NCI-H1417 (cell line): ENCODE results near the gene SLCO2A1.

ENCODE experiments used
- DNase-seq, 3 experiments: peaks; one replicate each; lab custom pipeline; 2025; lab: John Stamatoyannopoulos, UW

SLCO2A1 gene

GRCh38 chr3:134060561-134061385 lies 31.0 kb upstream of the SLCO2A1 start:
- DNase-seq: no peak

- DNase-seq: no peak
Observed at GRCh38 chr3:134059671-134060560, 30.2 kb upstream of the SLCO2A1 start.

DNA sequence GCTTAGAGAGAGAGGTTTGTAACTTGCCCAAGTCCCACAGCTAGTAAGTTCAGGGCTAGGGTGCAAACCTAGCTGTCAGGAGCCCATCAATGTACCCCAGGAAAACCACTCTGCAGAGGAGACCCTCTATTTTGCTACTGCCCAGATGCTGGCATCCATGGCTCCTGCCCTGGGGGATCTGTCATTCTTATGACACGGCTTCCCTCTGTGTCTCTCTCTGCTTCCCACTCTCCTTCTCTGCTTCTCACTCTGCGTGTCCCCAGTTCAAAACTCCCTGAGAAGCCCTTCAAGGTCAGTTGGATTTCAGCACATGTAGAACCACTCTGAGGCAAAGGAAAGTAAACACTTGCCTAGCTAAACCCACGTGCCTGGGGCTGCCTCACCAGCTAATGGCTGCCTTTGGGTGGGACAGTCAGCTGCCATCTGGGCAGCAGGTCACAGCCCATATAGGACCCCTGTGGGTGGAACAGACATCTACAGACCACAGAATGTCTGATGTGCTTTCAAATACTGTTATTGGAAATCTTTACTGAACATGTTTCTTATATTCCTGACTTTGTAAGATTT lies 29.4 kb upstream of the SLCO2A1 start:
- DNase-seq: no peak

- peak in 2 of 3 experiments; percentile 38 to 61 for DNase-seq
Observed at GRCh38 chr3:134057654-134058110, 28.0 kb upstream of the SLCO2A1 start.

- no peak for DNase-seq
Observed at GRCh38 chr3:134057006-134057653, 27.4 kb upstream of the SLCO2A1 start.

- DNase-seq: no peak
Observed at GRCh38 chr3:134056464-134056891, 26.8 kb upstream of the SLCO2A1 start.

GRCh38 chr3:134055661-134056060 lies 25.9 kb upstream of the SLCO2A1 start:
- DNase-seq: no peak

DNA sequence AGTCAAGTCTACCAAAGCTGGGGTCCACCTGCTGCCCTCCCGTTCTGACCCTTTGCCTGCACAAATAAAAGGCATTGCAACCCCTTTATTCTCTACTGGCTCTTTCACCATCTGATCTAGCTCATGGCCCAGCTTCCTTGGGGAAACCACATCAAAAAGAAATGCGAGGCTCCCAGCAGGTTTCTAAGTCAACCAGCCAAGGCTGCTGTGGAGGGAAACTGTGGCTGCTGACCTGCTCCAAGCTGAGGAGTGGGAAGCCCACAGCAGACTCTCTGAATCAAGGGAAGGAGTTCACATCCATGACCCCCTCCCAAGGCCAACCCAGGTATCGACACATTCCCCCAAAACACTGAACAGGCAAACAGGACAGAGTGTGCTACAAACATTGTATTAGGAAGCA lies 25.2 kb upstream of the SLCO2A1 start:
- DNase-seq: no peak

DNA sequence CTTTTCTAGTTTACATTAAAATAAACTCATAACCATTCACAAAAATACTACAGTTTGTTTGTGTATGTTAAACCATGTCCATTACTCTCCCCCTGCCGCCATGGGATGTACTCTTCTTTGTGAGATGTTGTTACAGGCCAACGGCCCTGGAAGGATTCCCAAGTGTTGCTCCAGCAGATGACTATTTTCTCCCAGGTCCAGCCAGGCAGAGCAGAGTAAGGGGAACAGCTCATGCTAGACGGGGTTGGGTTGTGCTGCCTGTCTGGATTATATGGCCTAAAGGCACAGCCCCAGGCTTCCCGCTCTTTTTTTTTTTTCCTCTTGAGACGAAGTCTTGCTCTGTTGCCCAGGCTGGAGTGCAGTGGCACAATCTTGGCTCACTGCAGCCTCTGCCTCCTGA lies 24.5 kb upstream of the SLCO2A1 start:
- no peak for DNase-seq

- DNase-seq: no peak
Observed at GRCh38 chr3:134052370-134052769, 22.6 kb upstream of the SLCO2A1 start.

GRCh38 chr3:134049676-134050075 lies 20.0 kb upstream of the SLCO2A1 start:
- no peak for DNase-seq

GRCh38 chr3:134048278-134048996 lies 18.7 kb upstream of the SLCO2A1 start:
- no peak for DNase-seq

DNA sequence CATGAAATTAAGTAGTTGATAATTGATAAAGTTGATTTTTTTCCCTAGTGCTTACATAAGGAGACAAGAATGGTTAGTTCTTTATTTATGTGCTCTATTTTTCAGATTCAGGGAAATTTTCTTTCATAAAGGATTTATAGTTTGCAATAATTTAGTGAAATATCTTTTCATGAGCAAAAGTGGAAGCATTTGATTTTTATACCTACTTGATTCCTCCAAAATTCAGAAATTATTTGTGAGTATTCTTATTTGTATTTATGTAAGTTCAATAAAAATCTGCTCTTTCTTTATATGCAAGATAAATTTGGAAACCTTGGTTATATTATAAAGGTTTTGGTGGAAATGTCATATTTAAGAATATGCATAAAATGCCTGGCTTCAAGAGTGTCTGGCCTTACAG lies 14.7 kb upstream of the SLCO2A1 start:
- DNase-seq: no peak

DNA sequence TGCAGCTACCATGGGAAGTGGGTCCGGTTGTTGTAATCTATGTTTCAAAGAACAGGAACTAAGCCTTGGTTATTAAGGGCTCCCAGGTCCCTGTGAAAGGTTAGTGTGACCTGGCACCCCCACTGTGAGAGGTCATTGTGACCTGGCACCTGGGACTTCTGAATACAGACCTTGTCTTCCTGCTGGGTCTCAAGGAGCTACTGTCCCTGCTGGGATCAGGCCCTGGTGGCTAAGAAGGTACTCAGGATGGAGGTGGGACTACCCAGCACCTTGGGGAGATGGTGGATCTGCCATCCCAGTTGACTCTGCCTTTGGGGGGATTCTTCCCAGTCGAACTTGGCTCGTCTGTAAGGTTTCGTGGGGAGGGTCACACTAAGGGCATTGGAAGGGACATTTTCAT lies 10.3 kb upstream of the SLCO2A1 start:
- no peak for DNase-seq

DNA sequence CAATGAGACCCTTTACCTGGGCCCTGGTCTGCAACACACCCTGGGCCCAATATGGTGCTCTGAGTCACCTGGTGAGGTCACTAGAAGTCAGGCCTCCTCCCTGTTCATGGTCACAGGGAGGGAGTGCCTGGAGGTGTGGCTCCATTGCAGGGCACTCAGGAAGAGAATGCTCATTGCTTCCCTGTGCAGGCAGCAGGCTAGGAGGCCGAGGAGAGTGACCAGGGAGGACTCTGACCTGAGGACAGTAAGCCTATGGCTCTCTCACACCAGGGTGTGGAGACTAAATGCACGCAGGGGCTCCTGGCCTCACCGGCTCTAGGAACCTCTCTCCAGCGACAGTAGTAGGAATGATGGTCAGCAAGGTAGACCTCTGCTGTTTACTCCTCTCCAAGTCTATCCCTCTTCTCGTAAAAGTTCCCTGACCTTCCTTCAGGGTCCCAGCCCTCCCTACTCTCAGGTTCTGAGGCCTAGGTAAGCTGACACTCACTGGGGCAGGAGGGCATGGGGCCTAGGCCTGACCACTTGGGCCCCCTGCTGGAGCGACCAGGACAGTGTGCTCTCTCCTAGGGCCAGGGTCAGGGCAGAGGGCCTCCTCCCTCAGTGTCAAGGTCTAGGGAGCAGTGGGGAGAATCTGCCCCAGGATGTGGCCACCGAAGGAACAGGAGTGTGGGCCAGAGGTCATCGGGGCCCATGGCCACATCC lies 9.6 kb upstream of the SLCO2A1 start:
- DNase-seq: no peak

GRCh38 chr3:134038716-134039115 lies 9.0 kb upstream of the SLCO2A1 start:
- no peak for DNase-seq

DNA sequence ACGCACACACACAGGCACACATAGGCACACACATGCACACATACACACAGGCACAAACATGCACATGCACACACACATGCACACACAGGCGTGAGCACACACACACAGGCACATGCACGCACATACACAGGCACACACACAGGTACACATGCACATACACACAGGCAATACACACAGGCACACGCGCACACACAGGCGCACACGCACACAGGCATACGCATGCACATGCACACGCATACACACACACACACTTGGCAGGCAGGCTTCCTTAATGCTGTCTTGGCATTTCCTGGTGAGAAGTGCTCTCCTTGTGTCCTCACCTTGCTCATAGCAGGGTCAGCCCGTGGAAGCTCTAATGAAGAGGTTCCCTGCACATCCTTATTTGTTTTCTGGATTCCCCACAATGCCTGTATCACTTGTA lies 8.4 kb upstream of the SLCO2A1 start:
- no peak for DNase-seq

- DNase-seq: no peak
Observed at GRCh38 chr3:134037168-134037567, 7.4 kb upstream of the SLCO2A1 start.

DNA sequence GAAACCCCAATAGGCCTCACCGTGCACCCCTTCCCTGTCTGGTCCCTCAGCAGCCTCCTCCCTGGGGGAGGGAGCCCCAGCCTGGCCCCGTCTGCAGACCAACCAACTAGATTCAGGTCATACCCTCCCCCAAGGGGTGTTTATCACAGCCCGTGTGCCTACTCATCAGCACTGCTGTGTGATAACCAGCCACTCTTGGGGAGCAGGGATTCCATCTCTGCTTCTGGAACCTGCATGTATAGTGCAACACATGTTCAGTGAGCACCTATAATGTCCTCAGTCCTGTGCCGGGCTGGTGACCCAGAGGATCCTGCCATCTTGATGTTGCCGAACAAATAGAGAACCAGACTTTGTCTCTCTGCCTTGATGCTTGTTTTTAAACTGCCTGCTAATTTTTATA lies 6.6 kb upstream of the SLCO2A1 start:
- DNase-seq: no peak

DNA sequence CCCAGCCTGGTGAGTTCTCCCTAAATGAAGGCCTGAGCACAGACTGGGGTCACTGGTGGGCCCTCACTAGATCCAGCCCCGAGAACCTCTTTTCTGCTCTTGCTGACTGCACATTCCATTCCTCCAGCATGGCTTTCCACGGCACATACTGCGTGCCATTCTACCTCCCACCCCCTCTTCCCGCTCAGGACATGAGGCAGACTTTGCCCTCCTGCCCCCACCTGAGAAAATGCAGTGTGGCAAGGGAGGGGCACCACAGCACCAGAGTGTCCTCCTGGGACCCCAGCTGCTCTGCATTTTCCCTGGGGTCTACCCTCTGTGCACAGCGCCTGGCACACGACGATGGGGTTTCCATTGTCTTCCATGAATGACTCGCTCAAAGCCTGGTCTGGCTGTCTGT lies 6.1 kb upstream of the SLCO2A1 start:
- DNase-seq: no peak
